Measurements from ENCODE around the gene SRSF7.
"Not testable (repeated sequence)": the region's sequence is repeated elsewhere in the genome, so short reads cannot be mapped to it uniquely, and the experiment has no call there.

Gene SRSF7

GRCh38 chr2:38750891-38751595 is at the start of gene SRSF7:
TSS of gene SRSF7 (minus strand) at chr2:38751361. CDS start at chr2:38751256, 105 bp downstream.
- peak; percentile 99 for DNase-seq

- DNase-seq, result no peak
Measured at GRCh38 chr2:38797953-38798352, 46.8 kb upstream of the SRSF7 start.

- peak; percentile 16 for DNase-seq
Measured at GRCh38 chr2:38797250-38797676, 46.1 kb upstream of the SRSF7 start.

- not testable (repeated sequence) for DNase-seq
Measured at GRCh38 chr2:38795016-38795415, 43.9 kb upstream of the SRSF7 start.

DNA sequence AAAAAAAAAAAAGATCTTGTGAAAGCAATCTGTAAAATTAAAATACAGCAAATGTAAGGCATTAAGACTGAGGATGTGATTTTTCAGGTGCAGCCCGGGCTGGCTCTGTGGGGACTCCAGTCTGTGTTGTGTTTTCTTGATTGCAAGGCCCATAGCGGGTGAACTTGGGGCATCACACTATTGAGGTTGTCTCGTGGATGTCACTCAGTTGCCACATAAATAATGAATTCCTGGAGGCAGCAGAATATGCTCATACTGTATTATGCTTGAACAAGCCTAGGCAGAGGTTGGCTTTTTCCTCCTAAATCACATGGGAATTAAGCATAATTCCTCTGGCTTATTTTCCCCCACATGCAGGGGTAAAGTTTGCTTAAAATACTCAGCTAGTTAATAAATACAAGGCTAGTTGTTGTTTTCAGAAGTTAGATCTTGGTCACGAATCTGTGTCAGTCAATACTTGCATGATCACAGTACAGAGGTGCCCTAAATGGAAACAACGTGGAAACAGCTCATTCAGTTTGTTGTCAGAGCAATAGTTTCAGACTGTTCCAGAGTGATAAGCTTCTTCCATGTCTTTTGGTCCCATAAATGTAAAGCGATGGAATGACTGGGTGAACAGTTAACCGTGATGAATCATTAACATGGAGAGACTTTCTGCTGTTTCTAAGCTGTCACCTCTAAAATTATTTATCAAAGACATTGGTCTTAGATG is 43.2 kb upstream of the SRSF7 start:
- no peak for DNase-seq

DNA sequence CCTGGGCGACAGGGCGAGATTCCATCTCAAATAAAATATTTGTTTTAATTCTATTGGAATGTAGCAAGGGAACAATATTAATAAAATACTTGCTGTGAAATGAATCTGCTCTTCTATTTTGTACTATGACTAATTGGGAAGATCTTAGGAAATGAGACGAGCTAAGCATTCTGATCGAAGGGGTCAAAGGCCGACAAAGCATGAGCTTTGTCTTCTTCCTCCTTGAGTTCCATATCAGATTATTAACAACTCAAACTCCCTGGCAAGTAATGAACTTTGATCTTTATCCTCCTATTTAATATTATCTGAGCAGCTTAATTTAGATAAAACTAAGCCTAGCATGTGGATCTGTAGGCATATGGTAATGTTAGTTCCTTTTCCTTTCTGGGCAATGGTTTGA is 42.4 kb upstream of the SRSF7 start:
- DNase-seq, result no peak

GRCh38 chr2:38792751-38793150 is 41.6 kb upstream of the SRSF7 start:
- DNase-seq, result no peak

- not testable (repeated sequence) for DNase-seq
Measured at GRCh38 chr2:38792321-38792720, 41.2 kb upstream of the SRSF7 start.

DNA sequence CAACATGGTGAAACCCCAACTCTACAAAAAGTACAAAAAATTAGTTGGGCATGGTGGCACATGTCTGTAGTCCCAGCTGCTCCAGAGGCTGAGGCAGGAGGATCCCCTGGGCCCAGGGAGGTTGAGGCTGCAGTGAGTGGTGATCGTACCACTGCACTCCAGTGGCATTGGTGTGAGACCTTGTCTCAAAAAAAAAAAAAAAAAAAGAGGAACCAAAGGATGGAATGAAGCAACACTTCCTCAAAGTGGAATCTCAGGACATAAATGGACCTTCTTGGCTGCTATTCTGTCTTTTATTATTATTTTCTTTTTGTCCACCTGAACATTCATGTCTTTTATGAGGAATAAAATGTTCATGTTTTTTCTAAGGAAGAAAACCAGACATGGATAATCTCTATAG is 40.6 kb upstream of the SRSF7 start:
- peak; percentile 55 for DNase-seq

- no peak for DNase-seq
Measured at GRCh38 chr2:38789691-38790090, 38.5 kb upstream of the SRSF7 start.

GRCh38 chr2:38788306-38788705 is 37.1 kb upstream of the SRSF7 start:
- no peak for DNase-seq

- DNase-seq, result no peak
Measured at GRCh38 chr2:38783586-38783985, 32.4 kb upstream of the SRSF7 start.

- peak; percentile 15 for DNase-seq
Measured at GRCh38 chr2:38778687-38779082, 27.5 kb upstream of the SRSF7 start.

DNA sequence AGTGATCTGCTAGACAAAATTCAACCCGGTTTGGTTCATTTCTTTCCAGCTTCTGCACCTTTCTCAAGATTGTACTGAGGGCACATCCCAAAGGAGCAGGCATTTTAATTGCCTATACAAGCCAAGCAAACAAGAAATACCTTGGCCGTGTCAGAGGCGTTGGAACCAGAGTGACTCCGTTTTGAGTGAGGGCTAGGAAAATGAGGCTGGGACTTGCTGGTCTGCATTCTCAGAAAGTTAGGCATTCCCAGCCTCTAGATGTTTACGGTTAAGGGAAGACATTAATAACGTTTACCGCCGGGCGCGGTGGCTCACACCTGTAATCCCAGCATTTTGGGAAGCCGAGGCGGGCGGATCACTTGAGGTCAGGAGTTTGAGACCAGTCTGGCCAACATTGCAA is 25.4 kb upstream of the SRSF7 start:
- no peak for DNase-seq

GRCh38 chr2:38775921-38776225 is 24.7 kb upstream of the SRSF7 start:
- no peak for DNase-seq

DNA sequence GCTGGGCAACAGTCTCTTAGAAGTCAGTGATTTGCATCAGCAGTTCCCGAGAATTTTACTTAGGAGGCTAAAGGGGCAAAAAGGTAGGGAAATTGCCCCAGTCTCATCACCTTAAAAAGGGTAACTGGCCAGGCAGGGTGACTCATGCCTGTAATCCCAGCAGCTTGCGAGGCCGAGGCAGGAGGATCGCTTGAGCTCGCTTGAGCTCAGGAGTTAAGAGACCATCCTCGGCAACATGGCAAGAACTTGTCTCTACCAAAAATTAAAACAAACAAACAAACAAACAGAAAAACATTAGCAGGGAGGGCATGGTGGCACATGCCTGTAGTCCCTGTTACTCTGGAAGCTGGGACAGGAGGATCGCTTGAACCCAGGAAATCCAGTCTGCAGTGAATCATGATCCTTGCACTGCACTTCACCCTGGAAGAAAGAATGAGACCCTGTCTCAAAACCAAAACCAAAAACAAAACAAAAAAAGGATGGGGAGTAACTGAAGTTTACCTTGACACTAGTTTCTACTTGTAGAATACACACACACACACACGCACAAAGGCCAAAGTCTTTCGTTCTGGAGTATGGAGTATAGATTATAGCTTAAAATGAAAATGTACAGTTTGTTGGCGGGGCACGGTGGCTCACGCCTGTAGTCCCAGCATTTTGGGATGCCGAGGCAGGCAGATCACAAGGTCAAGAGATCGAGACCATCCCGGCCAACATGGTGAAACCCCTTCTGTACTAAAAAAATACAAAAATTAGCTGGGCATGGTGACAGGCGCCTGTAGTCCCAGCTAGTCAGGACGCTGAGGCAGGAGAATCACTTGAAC is 24.1 kb upstream of the SRSF7 start:
- no peak for DNase-seq

DNA sequence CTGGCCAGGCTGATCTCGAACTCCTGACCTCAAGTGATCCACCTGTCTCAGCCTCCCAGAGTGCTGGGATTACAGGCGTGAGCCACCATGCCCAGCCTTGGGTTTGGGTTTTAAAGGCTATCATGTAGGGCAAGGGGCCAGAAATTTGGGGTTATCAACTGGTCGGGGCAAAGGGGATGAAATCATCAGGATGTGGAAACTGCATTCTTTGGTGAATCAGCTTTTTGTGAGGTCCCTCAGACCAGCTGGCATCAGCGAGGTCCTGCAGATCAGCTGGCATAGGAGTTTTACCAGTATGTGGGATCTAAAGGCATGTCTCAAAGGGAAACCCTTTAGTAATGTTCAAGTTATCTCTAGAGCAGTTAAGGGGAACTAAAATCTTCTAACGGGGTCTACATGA is 20.5 kb upstream of the SRSF7 start:
- DNase-seq, result no peak

- no peak for DNase-seq
Measured at GRCh38 chr2:38765551-38765950, 14.4 kb upstream of the SRSF7 start.

DNA sequence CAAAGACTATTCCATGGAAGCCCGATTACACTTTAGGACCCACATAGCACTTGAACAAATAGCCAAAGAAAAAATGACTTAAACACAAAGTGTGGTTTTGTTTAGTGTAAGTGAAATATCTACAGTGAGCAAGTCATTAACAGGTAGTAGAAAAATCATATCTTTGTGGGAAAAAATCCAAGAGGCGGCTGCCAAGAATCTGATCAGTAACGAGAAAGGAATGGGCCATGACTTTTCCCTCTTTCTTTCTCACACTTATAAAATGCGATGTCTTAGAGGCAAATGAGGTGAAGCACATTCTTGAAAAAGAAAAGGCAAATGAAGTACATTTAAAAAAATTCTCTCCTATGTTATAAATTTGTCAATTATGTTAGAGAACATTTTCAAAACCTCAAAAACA is 14.0 kb upstream of the SRSF7 start:
- no peak for DNase-seq

DNA sequence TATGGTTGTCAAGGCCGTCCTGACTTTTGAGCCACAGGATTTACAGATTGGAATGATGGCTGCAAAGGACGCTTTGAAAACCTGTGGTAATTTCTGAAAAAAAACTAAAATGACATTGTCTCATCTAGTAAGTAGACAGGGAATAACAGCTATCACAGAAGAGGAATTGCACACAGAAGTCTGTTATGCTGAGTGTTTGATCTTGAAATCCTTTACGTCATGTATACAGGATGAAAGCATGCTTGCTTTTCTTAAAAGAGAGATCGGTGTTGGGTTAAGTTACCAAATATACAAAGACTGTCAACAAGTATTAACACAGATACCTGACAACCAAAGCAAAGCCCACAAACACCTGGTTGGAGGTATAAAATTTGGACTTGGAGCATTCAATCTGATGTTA is 12.6 kb upstream of the SRSF7 start:
- no peak for DNase-seq

DNA sequence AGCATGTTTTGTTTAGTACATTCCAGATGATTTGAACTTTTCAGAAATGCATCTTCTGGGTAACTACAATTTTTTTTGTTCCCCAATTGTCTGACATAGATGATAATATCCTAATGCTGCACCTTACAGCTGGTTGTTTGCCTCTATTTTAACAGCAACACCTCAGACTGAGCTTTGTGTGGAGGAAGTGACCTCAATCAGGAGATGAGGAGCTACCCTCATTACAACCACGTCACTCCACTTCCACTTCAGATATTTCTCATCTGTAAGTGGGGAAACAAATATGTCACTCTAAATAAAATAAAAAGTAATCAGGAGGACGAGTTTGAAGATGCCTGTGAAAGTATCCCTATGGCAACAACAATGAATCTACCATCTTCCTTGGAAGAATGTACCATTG is 12.1 kb upstream of the SRSF7 start:
- no peak for DNase-seq

- DNase-seq, result not testable (repeated sequence)
Measured at GRCh38 chr2:38755891-38756290, 4.7 kb upstream of the SRSF7 start.

DNA sequence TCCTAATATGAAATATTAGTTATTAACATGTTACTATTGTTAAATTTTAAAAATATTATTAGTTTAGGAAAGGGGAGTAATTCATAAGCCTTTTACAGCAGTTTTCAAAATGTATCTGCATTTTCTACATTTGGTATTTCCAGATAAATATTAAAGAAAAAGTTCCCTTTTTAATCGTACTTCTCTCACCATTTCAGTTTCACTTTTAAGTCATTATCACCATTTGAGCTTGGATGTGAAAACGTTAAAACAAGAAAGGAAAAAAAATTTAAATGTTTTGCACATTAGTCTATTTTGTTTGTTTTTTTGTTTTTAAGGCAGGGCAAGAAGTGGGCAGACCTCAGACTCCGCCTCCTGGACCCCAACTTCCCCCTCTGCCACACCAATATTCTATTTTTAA is 3.3 kb upstream of the SRSF7 start:
- no peak for DNase-seq

GRCh38 chr2:38754049-38754448 is 2.9 kb upstream of the SRSF7 start:
- no peak for DNase-seq
